Tracheal epithelial cell (primary cell): Measurements from ENCODE around the gene USP50. TPM values are rescaled to one million over a fixed set of nuclear protein-coding genes. Genes with fewer than 3 reads are reported as not detected.

ENCODE experiments used
- total RNA-seq: library from RNA; depleted of rRNA; stranded (reverse); fragments of >200 nt; gene quantifications from 2 replicates; pipeline ENCODE4 v1.2.1, GENCODE V29; 2014

The USP50 gene
- not detected in 2 replicates for total RNA-seq

GRCh38 chr15:50546566-50546965, at the start of gene USP50:
TSS of gene USP50 (minus strand) at chr15:50546666. CDS start at chr15:50546525, 141 bp downstream.

Other genes starting within 250 kb of the USP50 start
- gene GABPB1, start 191.5 kb downstream of the USP50 start, total RNA-seq, result 66.5 and 74.0 TPM in 2 replicates
- gene USP8, start 122.3 kb downstream of the USP50 start, total RNA-seq, result 32.5 and 44.5 TPM in 2 replicates
- 27.7 and 38.6 TPM in 2 replicates for gene TRPM7, start 140.1 kb upstream of the USP50 start, total RNA-seq
- 90.6 and 92.5 TPM in 2 replicates for gene SPPL2A, start 219.0 kb upstream of the USP50 start, total RNA-seq